HG02763 (cell line): ENCODE measurements around the gene EPAS1.

Experiments
- ATAC-seq: cut with Tn5 transposase; IDR thresholded peaks from one replicate; pipeline ENCODE4 v1.9.1; 2021; ENCODE audit warnings: mild to moderate bottlenecking, moderate library complexity; ENCODE audit not compliant: unreplicated experiment

EPAS1 gene

DNA sequence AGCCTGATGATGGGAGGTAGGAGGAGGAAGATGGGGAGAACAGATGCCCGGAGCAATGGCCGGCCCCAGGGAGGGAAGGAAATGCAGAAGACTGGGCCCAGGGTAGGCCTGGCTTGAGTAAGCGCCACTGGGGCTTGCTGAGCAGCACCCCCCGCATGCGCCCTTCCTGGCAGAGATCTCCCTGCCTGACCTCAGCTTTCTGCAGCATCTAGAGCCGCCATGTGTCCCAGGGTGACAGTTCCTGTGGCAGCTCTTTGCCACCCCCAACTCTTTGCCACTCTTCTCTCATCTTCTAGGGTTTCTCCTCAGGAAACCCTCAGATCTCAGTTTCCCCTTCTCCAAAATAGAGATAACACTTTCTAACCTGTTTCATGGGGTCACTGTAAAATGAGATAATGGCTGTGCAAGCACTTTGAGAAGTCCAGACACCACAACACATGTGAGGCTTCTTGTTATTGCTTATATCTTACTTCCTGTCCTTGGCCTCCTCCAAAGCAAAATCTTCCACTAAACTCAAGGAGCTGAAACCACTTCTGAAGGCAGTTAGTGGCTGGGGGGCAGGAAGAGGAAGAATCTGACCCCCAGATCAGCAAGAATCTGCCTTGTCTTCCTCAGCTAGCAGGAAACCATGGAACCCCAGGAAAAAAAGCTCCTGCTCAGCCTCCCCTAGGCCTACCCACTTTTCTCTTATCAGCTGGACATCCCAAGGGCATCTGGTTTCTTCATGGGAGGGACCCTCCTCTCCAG lies 64.9 kb downstream of the EPAS1 start:
- ATAC-seq: no peak

- ATAC-seq: no peak
Observed at GRCh38 chr2:46362667-46363012, 65.4 kb downstream of the EPAS1 start.

GRCh38 chr2:46363535-46364170 lies 66.4 kb downstream of the EPAS1 start:
- no peak for ATAC-seq

- no peak for ATAC-seq
Observed at GRCh38 chr2:46364797-46365457, 67.7 kb downstream of the EPAS1 start.

GRCh38 chr2:46365913-46366667 lies 68.9 kb downstream of the EPAS1 start:
- no peak for ATAC-seq

DNA sequence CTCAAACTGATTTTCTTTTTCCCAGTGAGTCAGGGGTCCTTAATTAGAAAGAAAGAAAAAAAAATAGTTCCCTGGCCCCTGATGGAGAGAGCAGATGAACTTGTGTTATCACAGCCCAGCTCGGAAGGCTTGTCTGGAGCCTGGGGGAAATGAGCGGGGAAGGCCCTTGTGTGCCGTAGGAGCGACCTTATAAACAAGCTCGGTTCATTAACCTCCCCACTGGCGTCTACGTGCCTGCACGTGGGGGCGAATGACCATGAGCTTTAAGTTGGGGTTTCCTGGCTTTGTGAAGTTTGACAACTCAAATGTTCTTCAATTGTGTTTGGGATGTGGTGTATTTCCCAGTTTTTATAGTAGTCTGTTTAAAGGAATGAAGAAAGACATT lies 69.5 kb downstream of the EPAS1 start:
- ATAC-seq: no peak

- ATAC-seq: no peak
Observed at GRCh38 chr2:46367286-46367685, 70.1 kb downstream of the EPAS1 start.

DNA sequence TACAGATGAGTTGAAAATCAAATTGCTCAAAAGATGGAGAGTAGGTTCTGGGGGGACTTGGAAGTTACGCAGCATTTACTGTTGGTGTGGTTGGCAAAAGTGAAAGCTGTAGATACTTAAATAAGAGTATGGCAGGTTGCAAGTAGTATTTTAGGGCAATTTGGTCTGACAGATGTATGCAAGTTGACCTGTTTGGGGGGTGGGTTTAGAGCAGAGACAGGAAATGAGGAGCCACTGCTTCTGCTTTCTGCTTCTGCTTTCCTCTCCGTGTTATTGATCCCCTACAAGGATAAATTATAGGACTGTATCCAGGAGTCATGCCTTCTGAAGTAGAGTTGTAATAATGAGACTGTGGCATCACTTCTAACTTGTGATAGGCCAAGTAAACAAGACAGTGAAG lies 71.2 kb downstream of the EPAS1 start:
- ATAC-seq: no peak

GRCh38 chr2:46369783-46370182 lies 72.6 kb downstream of the EPAS1 start:
- no peak for ATAC-seq

GRCh38 chr2:46371854-46372253 lies 74.6 kb downstream of the EPAS1 start:
- no peak for ATAC-seq

- no peak for ATAC-seq
Observed at GRCh38 chr2:46372475-46372874, 75.3 kb downstream of the EPAS1 start.

GRCh38 chr2:46373238-46373637 lies 76.0 kb downstream of the EPAS1 start:
- no peak for ATAC-seq

GRCh38 chr2:46375566-46376125 lies 78.4 kb downstream of the EPAS1 start:
- no peak for ATAC-seq

DNA sequence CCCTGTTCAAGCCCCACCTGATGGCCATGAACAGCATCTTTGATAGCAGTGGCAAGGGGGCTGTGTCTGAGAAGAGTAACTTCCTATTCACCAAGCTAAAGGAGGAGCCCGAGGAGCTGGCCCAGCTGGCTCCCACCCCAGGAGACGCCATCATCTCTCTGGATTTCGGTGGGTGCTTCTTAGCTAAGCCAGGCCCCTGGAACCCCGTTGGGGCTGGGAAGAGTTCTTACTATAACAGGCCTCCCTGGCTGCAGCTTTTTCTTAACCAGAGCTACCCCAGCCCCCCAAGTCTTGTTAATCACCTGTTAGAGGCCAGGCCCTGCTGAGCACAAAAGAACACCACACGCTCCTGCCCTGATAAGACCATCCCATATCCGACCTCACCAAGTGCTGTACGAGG lies 79.4 kb downstream of the EPAS1 start:
- no peak for ATAC-seq

GRCh38 chr2:46377101-46377581 lies 79.9 kb downstream of the EPAS1 start:
- no peak for ATAC-seq

- ATAC-seq: no peak
Observed at GRCh38 chr2:46377666-46378560, 80.7 kb downstream of the EPAS1 start.

DNA sequence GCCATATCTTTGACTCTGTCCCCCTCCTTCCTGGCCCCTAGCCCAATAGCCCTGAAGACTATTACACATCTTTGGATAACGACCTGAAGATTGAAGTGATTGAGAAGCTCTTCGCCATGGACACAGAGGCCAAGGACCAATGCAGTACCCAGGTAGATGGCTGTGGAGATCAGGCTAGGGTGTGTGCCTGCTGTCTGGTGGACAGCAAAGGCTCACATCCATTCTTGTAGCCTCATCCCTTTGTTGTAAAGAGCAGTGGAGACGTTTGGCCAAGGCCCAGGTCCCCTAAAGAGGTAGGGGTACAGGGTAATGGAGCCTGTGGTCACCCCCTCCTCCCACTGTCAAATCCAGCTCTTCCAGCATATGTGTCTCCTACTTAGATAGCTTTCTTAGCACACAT lies 81.4 kb downstream of the EPAS1 start:
- no peak for ATAC-seq

DNA sequence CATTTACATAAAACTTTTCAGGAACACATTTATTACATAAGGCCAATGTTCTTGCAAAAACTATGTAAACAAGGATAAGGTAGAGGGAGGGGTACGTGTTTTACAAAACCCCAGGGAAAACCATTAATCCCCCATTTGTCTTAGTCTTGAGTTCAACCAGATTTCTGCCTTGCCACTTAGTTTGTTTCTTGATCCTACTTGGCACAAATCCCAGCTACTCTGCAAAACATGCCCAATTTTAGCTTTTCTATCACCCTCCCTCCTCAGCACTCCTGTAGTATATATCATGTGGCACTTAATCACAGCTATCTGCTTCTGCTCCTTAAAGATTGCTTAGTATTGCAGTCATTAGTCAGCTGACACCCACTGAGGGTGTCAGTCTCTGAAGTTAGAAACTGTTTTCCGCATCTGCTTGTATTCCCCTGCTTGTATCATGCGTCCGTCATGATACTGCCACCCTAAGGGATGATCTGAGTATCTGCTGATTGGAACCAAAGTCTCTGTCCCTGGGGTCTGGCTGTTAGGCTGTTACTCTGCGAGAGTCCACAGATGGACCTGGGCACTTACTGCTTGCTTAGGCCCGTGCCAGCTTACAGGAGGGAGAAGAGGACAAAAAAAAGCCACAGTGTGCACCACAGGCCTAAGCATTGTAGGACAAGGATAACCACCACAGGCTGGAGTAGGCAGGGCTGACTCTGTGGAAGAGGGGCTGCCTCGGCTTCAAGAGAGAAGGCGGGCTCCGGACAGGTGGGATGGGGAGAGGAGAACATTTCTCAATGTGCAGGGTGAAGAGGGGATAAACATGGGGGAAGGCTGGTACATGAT lies 82.2 kb downstream of the EPAS1 start:
- no peak for ATAC-seq
